Upper lobe of right lung (tissue), 1 donor: ENCODE measurements around the gene ELAVL3. TPM values are rescaled to one million over a fixed set of nuclear protein-coding genes. Genes with fewer than 3 reads are reported as not detected.

Experiments
- ATAC-seq: fragments of 200-7000 bp; cut with Tn5 transposase; one replicate; pipeline ENCODE4 v1.9.1; 2020; ENCODE audit warnings: mild to moderate bottlenecking, moderate library complexity
- DNase-seq: peaks from one replicate; pipeline ENCODE4 v3.0.0-alpha.2; 2020
- H3K27ac ChIP-seq: fragments of 200-600 bp; one replicate; pipeline ENCODE4 v1.8.0; 2022
- H3K27me3 ChIP-seq: fragments of 200-600 bp; one replicate; pipeline ENCODE4 v1.8.0; 2022; ENCODE audit warnings: mild to moderate bottlenecking
- H3K36me3 ChIP-seq: fragments of 200-600 bp; one replicate; pipeline ENCODE4 v1.8.0; 2022
- H3K4me1 ChIP-seq: fragments of 200-600 bp; one replicate; pipeline ENCODE4 v1.8.0; 2022
- H3K4me3 ChIP-seq: fragments of 200-600 bp; one replicate; pipeline ENCODE4 v1.8.0; 2022; ENCODE audit warnings: mild to moderate bottlenecking
- H3K9me3 ChIP-seq: fragments of 200-600 bp; one replicate; pipeline ENCODE4 v1.8.0; 2022
- CTCF ChIP-seq: fragments of 200-600 bp; IDR thresholded peaks from one replicate; pipeline ENCODE4 v1.8.0; 2022; ENCODE audit warnings: antibody characterized with exemption
- intact Hi-C: fragments of 100-400 bp; cut with DNase I; formaldehyde crosslinking; loops from one replicate; pipeline ENCODE4 v1.11.0; 2022
- total RNA-seq: library from RNA; stranded (reverse); fragmentation: NEBNext Ultra II Directional; extraction: Animal tissue kit (Norgen Biotek cat#: 25700); gene quantifications from one replicate; pipeline ENCODE4 v1.2.1, GENCODE V29; 2021
- donor health status: DM: no; HTN: yes; CAD: no; lungs with severe emphysema.

Gene ELAVL3
- total RNA-seq, 1 donor from 2014 or later = not detected

- H3K36me3 ChIP-seq = peaks cover 13% of the 10 kb centered on the region
- H3K4me3 ChIP-seq = no peak overlapping the region
- ATAC-seq (no peak), DNase-seq (no peak)
- no peaks in the 10 kb centered on the region for H3K4me1 ChIP-seq
- intact Hi-C loops = no loop called here
- TF ChIP-seq CTCF = no peak
- no peak overlapping the region for H3K27ac ChIP-seq
- no peaks in the 10 kb centered on the region for H3K9me3 ChIP-seq
- no peaks in the 10 kb centered on the region for H3K27me3 ChIP-seq
Observed at GRCh38 chr19:11495885-11496284, 15.0 kb upstream of the ELAVL3 start.

GRCh38 chr19:11495481-11495880 is 14.6 kb upstream of the ELAVL3 start:
- peaks cover 13% of the 10 kb centered on the region for H3K36me3 ChIP-seq
- no peak for TF ChIP-seq CTCF
- no peaks in the 10 kb centered on the region for H3K9me3 ChIP-seq
- no peak for ATAC-seq
- H3K27ac ChIP-seq = no peak overlapping the region
- H3K27me3 ChIP-seq = no peaks in the 10 kb centered on the region
- no peak overlapping the region for H3K4me3 ChIP-seq
- intact Hi-C loops = no loop called here
- no peaks in the 10 kb centered on the region for H3K4me1 ChIP-seq
- no peak for DNase-seq

- TF ChIP-seq CTCF = no peak
- Histone ChIP-seq H3K36me3 (peaks cover 13% of the 10 kb centered on the region), H3K4me3 (no peak overlapping the region), H3K27me3 (no peaks in the 10 kb centered on the region), H3K4me1 (no peaks in the 10 kb centered on the region), H3K27ac (no peak overlapping the region), H3K9me3 (no peaks in the 10 kb centered on the region)
- no peak for ATAC-seq
- no peak for DNase-seq
- intact Hi-C loops = no loop called here
Observed at GRCh38 chr19:11494634-11495285, 13.9 kb upstream of the ELAVL3 start.

- DNase-seq = no peak
- Histone ChIP-seq H3K36me3 (peaks cover 8% of the 10 kb centered on the region), H3K4me3 (no peak overlapping the region), H3K27me3 (no peaks in the 10 kb centered on the region), H3K9me3 (no peaks in the 10 kb centered on the region), H3K27ac (no peak overlapping the region), H3K4me1 (no peaks in the 10 kb centered on the region)
- no peak for ATAC-seq
- intact Hi-C loops = no loop called here
- no peak for TF ChIP-seq CTCF
Observed at GRCh38 chr19:11489378-11489777, 8.5 kb upstream of the ELAVL3 start.

GRCh38 chr19:11486661-11487503 is 6.0 kb upstream of the ELAVL3 start:
- no peak for TF ChIP-seq CTCF
- no peaks in the 10 kb centered on the region for H3K9me3 ChIP-seq
- peaks cover 13% of the 10 kb centered on the region for H3K4me1 ChIP-seq
- no peak overlapping the region for H3K4me3 ChIP-seq
- intact Hi-C loops = no loop called here
- no peak overlapping the region for H3K27ac ChIP-seq
- H3K27me3 ChIP-seq = peaks cover 15% of the 10 kb centered on the region
- peaks cover 8% of the 10 kb centered on the region for H3K36me3 ChIP-seq
- ATAC-seq (no peak), DNase-seq (no peak)
